MM.1S (cell line): ENCODE results near the gene CFAP45.

Experiments
- CTCF ChIP-seq: fragments of 300-600 bp; sonication (generic); IDR thresholded peaks from 2 replicates; pipeline ENCODE4 v1.5.1; 2016; ENCODE audit warnings: antibody characterized with exemption, low read length, mixed read lengths
- EZH2 ChIP-seq: fragments of 300-600 bp; sonication (generic); optimal IDR thresholded peaks from 2 replicates; pipeline ENCODE3; 2017; ENCODE audit warnings: low read depth, mild to moderate bottlenecking, antibody characterized with exemption, low read length, mixed read lengths
- EZH2phosphoT487 ChIP-seq: fragments of 300-600 bp; sonication (generic); IDR thresholded peaks from 2 replicates; pipeline ENCODE4 v1.6.1; 2018; ENCODE audit warnings: antibody characterized with exemption, low read length

GRCh38 chr1:159851407-159851806 lies 48.6 kb downstream of the CFAP45 start:
- TF ChIP-seq CTCF (peak; percentile 49), EZH2phosphoT487 (no peak), EZH2 (no peak)
